ENCODE data around the gene TMEM116. TPM values are rescaled to one million over a fixed set of nuclear protein-coding genes. Genes with fewer than 3 reads are reported as not detected.

TMEM116 gene
- total and polyA plus RNA-seq, 10 of the 15 experiments (the other 5 are each of a cell fraction or from before 2014, with no cell fraction given) = 6.0 to 25.7 (median 8.5) TPM

GRCh38 chr12:112029301-112029700, 16.3 kb upstream of the TMEM116 start:
- no peaks in the 10 kb centered on the region for H3K27me3 ChIP-seq (replicated peaks in 1 of 2; ENCODE audit: control insufficient read depth in 2 of 2, insufficient read depth in 2 of 2, low read length in 1 of 2)
- RAD21 ChIA-PET (ENCODE audit: unreplicated experiment) = interaction anchor here (1.3 kb wide), 1 partner anchor 23 kb away, joined by 7 read pairs; no protein-coding TSS in a partner anchor
- H4K20me1 ChIP-seq (ENCODE audit: control insufficient read depth, insufficient read depth) = no peaks in the 10 kb centered on the region
- ATAC-seq (no peak), FAIRE-seq (no peak), DNase-seq (ENCODE audit: low read depth, low spot score) (no peak)
- H3K4me3 ChIP-seq = no peak overlapping the region
- POLR2A ChIA-PET = interaction anchor here (1.2 kb wide), 1 partner anchor 19 kb away, joined by 5 read pairs; no protein-coding TSS in a partner anchor
- no peak overlapping the region for H3K4me2 ChIP-seq (ENCODE audit: control insufficient read depth, insufficient read depth)
- no peaks in the 10 kb centered on the region for H3K9me3 ChIP-seq (replicated peaks; ENCODE audit: control insufficient read depth, insufficient read depth, low read length)
- no peak overlapping the region for H2AFZ ChIP-seq (ENCODE audit: control insufficient read depth, low read depth, low read length)
- no TSS peak for BruUV-seq (replicated peaks)
- SMC1A ChIA-PET (ENCODE audit: uncharacterized antibody, unreplicated experiment) = interaction anchor here (1.1 to 1.7 kb wide), 2 partner anchors 13 to 110 kb away, joined by 3 to 4 read pairs; no protein-coding TSS in a partner anchor
- no peak overlapping the region for H3K9ac ChIP-seq (ENCODE audit: control insufficient read depth, insufficient read depth, low read length)
- CTCF ChIA-PET = interaction anchor here (0.6 to 2.0 kb wide), 4 partner anchors 12 to 26 kb away, joined by 3 to 8 read pairs (median 4); partner anchors contain the start of gene ERP29
- 83% methylated on average over 2 of the region's 2 CpGs for WGBS (ENCODE audit: insufficient coverage, insufficient replicate concordance, low lambda C conversion rate, missing lambda C conversion rate)
- intact Hi-C loops (cut with micrococcal nuclease; ENCODE audit: unreplicated experiment) = loop anchor here (5.0 kb wide), 1 partner anchor 82 kb away; no protein-coding TSS in a partner anchor
- peaks cover 6% of the 10 kb centered on the region for H3K4me1 ChIP-seq (ENCODE audit: control insufficient read depth, insufficient read depth, low read length)
- in situ Hi-C loops (cut with MboI) = no loop called here
- no peak overlapping the region for H3K27ac ChIP-seq (ENCODE audit: control insufficient read depth, insufficient read depth)
- peaks cover 3 to 31% of the 10 kb centered on the region in 2 experiments for H3K36me3 ChIP-seq (ENCODE audit: control insufficient read depth in 2 of 2, insufficient read depth in 2 of 2, low read length in 1 of 2)
- H3K79me2 ChIP-seq (ENCODE audit: control insufficient read depth, insufficient read depth, low read length) = no peaks in the 10 kb centered on the region
- TF ChIP-seq, protein P1, sequence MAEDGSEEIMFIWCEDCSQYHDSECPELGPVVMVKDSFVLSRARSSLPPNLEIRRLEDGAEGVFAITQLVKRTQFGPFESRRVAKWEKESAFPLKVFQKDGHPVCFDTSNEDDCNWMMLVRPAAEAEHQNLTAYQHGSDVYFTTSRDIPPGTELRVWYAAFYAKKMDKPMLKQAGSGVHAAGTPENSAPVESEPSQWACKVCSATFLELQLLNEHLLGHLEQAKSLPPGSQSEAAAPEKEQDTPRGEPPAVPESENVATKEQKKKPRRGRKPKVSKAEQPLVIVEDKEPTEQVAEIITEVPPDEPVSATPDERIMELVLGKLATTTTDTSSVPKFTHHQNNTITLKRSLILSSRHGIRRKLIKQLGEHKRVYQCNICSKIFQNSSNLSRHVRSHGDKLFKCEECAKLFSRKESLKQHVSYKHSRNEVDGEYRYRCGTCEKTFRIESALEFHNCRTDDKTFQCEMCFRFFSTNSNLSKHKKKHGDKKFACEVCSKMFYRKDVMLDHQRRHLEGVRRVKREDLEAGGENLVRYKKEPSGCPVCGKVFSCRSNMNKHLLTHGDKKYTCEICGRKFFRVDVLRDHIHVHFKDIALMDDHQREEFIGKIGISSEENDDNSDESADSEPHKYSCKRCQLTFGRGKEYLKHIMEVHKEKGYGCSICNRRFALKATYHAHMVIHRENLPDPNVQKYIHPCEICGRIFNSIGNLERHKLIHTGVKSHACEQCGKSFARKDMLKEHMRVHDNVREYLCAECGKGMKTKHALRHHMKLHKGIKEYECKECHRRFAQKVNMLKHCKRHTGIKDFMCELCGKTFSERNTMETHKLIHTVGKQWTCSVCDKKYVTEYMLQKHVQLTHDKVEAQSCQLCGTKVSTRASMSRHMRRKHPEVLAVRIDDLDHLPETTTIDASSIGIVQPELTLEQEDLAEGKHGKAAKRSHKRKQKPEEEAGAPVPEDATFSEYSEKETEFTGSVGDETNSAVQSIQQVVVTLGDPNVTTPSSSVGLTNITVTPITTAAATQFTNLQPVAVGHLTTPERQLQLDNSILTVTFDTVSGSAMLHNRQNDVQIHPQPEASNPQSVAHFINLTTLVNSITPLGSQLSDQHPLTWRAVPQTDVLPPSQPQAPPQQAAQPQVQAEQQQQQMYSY (CRISPR knock-in tag; IDR thresholded peaks at IDR 0.05) = no peak
- TF ChIP-seq HSF1 (IDR thresholded peaks at IDR 0.05; ENCODE audit: low read depth, low read length) (no peak), RFX5 (IDR thresholded peaks at IDR 0.05; ENCODE audit: low read depth, low read length) (no peak), SUZ12 (IDR thresholded peaks at IDR 0.05; ENCODE audit: unreplicated experiment) (no peak), CHD2 (IDR thresholded peaks at IDR 0.05; ENCODE audit: borderline replicate concordance, low read depth, low read length) (no peak), BHLHE40 (IDR thresholded peaks at IDR 0.05; ENCODE audit: borderline replicate concordance in 1 of 2, low read depth in 2 of 2, low read length in 1 of 2) (no peak), USF1 (IDR thresholded peaks at IDR 0.05; ENCODE audit: borderline replicate concordance, extremely low read length, insufficient read depth, low read depth, low read length) (no peak), ATF2 (IDR thresholded peaks at IDR 0.05; ENCODE audit: low read length) (no peak), ZNF217 (IDR thresholded peaks at IDR 0.05) (no peak), SMARCA5 (IDR thresholded peaks at IDR 0.05) (no peak), SUPT20H (IDR thresholded peaks at IDR 0.05; ENCODE audit: borderline replicate concordance, control insufficient read depth, low read depth, low read length) (no peak), MTA2 (IDR thresholded peaks at IDR 0.05; ENCODE audit: low read depth) (no peak), RBBP5 (conservative IDR thresholded peaks at IDR 0.05) (no peak), SMAD1 (IDR thresholded peaks at IDR 0.05; ENCODE audit: low read depth, partially characterized antibody) (no peak), RB1 (IDR thresholded peaks at IDR 0.05; ENCODE audit: borderline replicate concordance) (no peak)
- TF ChIP-seq, protein P2, sequence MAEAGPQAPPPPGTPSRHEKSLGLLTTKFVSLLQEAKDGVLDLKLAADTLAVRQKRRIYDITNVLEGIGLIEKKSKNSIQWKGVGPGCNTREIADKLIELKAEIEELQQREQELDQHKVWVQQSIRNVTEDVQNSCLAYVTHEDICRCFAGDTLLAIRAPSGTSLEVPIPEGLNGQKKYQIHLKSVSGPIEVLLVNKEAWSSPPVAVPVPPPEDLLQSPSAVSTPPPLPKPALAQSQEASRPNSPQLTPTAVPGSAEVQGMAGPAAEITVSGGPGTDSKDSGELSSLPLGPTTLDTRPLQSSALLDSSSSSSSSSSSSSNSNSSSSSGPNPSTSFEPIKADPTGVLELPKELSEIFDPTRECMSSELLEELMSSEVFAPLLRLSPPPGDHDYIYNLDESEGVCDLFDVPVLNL (IDR thresholded peaks at IDR 0.05; ENCODE audit: low read depth, low read length) = no peak

All from GM12878 (cell line).